HEK293T (cell line): ENCODE data around the gene ARL4D.
"Not testable (repeated sequence)": the region's sequence is repeated elsewhere in the genome, so short reads cannot be mapped to it uniquely, and the experiment has no call there.

Experiments used
- CTCF ChIA-PET: fragments of 350-600 bp; formaldehyde crosslinking; extraction: SDS; loops from one replicate; lab custom pipeline; 2021; ENCODE audit warnings: antibody characterized with exemption, inconsistent platforms; lab: Yijun Ruan, JAX
- POLR2A ChIA-PET: fragments of 350-600 bp; formaldehyde crosslinking; extraction: SDS; loops from one replicate; lab custom pipeline; 2020; ENCODE audit warnings: antibody characterized with exemption, inconsistent platforms; lab: Yijun Ruan, JAX
- DNase-seq: peaks from one replicate; pipeline ENCODE4 v3.0.0; 2012; ENCODE audit warnings: mixed read lengths; ENCODE audit errors: extremely low spot score
- ARNT ChIP-seq: fragments of 450-650 bp; IDR thresholded peaks from 2 replicates; pipeline ENCODE4 v1.6.1; 2017; ENCODE audit warnings: mild to moderate bottlenecking
- BHLHE40 ChIP-seq: fragments of 450-650 bp; IDR thresholded peaks from 2 replicates; pipeline ENCODE4 v1.6.1; 2016; ENCODE audit warnings: mild to moderate bottlenecking, moderate library complexity, borderline replicate concordance
- CTBP1 ChIP-seq: fragments of 450-650 bp; IDR thresholded peaks from 2 replicates; pipeline ENCODE4 v1.6.1; 2016; ENCODE audit warnings: borderline replicate concordance
- ELF4 ChIP-seq: fragments of 450-650 bp; IDR thresholded peaks from 2 replicates; pipeline ENCODE4 v1.6.1; 2017; ENCODE audit warnings: antibody characterized with exemption
- FOXA1 ChIP-seq: fragments of 450-650 bp; IDR thresholded peaks from 2 replicates; pipeline ENCODE4 v1.6.1; 2016; ENCODE audit warnings: mild to moderate bottlenecking
- FOXK2 ChIP-seq: fragments of 450-650 bp; IDR thresholded peaks from 2 replicates; pipeline ENCODE4 v1.6.1; 2016; ENCODE audit warnings: mild to moderate bottlenecking
- FOXM1 ChIP-seq: fragments of 450-650 bp; IDR thresholded peaks from 2 replicates; pipeline ENCODE4 v1.6.1; 2017; ENCODE audit warnings: mild to moderate bottlenecking, borderline replicate concordance
- HDGF ChIP-seq: fragments of 450-650 bp; IDR thresholded peaks from 2 replicates; pipeline ENCODE4 v1.6.1; 2017; ENCODE audit warnings: antibody characterized with exemption, borderline replicate concordance
- L3MBTL2 ChIP-seq: fragments of 450-650 bp; conservative IDR thresholded peaks from 2 replicates; pipeline ENCODE4 v1.6.1; 2016; ENCODE audit warnings: mild to moderate bottlenecking
- LEF1 ChIP-seq: fragments of 450-650 bp; IDR thresholded peaks from 2 replicates; pipeline ENCODE4 v1.6.1; 2017; ENCODE audit warnings: mild to moderate bottlenecking, borderline replicate concordance
- NFRKB ChIP-seq: fragments of 450-650 bp; IDR thresholded peaks from 2 replicates; pipeline ENCODE4 v1.6.1; 2016; ENCODE audit warnings: mild to moderate bottlenecking, moderate library complexity
- PKNOX1 ChIP-seq: fragments of 450-650 bp; IDR thresholded peaks from 2 replicates; pipeline ENCODE4 v1.6.1; 2016
- SP1 ChIP-seq: fragments of 450-650 bp; IDR thresholded peaks from 2 replicates; pipeline ENCODE4 v1.6.1; 2017
- SUZ12 ChIP-seq: fragments of 450-650 bp; IDR thresholded peaks from 2 replicates; pipeline ENCODE4 v1.6.1; 2016; ENCODE audit warnings: mild to moderate bottlenecking
- TARDBP ChIP-seq: fragments of 450-650 bp; IDR thresholded peaks from 2 replicates; pipeline ENCODE4 v1.6.1; 2016
- ZNF384 ChIP-seq: fragments of 450-650 bp; IDR thresholded peaks from 2 replicates; pipeline ENCODE4 v1.6.1; 2016

The ARL4D gene

GRCh38 chr17:43360739-43361505 lies 37.9 kb upstream of the ARL4D start:
- TF ChIP-seq FOXA1 (no peak), ELF4 (no peak), SUZ12 (no peak), SP1 (no peak), HDGF (no peak), FOXK2 (no peak), ARNT (no peak), TARDBP (no peak), CTBP1 (no peak), L3MBTL2 (no peak), PKNOX1 (no peak), LEF1 (no peak), FOXM1 (no peak), BHLHE40 (no peak), ZNF384 (no peak), NFRKB (no peak)
- ChIA-PET CTCF (no interaction called here), POLR2A (interaction anchor here (5.4 kb wide), 1 partner anchor 7 kb away, joined by 165 read pairs; no protein-coding TSS in a partner anchor)
- no peak for DNase-seq

- TF ChIP-seq LEF1 = no peak
- no peak for TF ChIP-seq ARNT
- TF ChIP-seq CTBP1 = no peak
- no peak for TF ChIP-seq ELF4
- TF ChIP-seq NFRKB = no peak
- no peak for TF ChIP-seq HDGF
- no peak for TF ChIP-seq SUZ12
- no peak for TF ChIP-seq PKNOX1
- CTCF ChIA-PET = no interaction called here
- no peak for DNase-seq
- POLR2A ChIA-PET = interaction anchor here (1.3 kb wide), 1 partner anchor 33 kb away, joined by 3 read pairs; no protein-coding TSS in a partner anchor
Measured at GRCh38 chr17:43363181-43363925, 35.4 kb upstream of the ARL4D start.

GRCh38 chr17:43363926-43364285 lies 34.9 kb upstream of the ARL4D start:
- ChIA-PET POLR2A (interaction anchor here (1.3 kb wide), 1 partner anchor 33 kb away, joined by 3 read pairs; no protein-coding TSS in a partner anchor), CTCF (no interaction called here)
- TF ChIP-seq ZNF384 = no peak
- TF ChIP-seq BHLHE40 = no peak
- TF ChIP-seq FOXA1 = no peak
- no peak for TF ChIP-seq NFRKB
- no peak for TF ChIP-seq SP1
- no peak for TF ChIP-seq FOXK2
- TF ChIP-seq TARDBP = no peak
- no peak for TF ChIP-seq HDGF
- no peak for TF ChIP-seq L3MBTL2
- TF ChIP-seq PKNOX1 = no peak
- TF ChIP-seq FOXM1 = no peak
- no peak for TF ChIP-seq SUZ12
- DNase-seq = no peak

- DNase-seq = no peak
- ChIA-PET POLR2A (no interaction called here), CTCF (no interaction called here)
- no peak for TF ChIP-seq CTBP1
- no peak for TF ChIP-seq L3MBTL2
- no peak for TF ChIP-seq PKNOX1
- TF ChIP-seq ZNF384 = no peak
- TF ChIP-seq SP1 = no peak
- no peak for TF ChIP-seq ARNT
- TF ChIP-seq SUZ12 = no peak
- no peak for TF ChIP-seq FOXM1
- TF ChIP-seq FOXA1 = no peak
Measured at GRCh38 chr17:43365356-43365755, 33.4 kb upstream of the ARL4D start.

GRCh38 chr17:43365921-43366320 lies 32.9 kb upstream of the ARL4D start:
- CTCF ChIA-PET = not testable (repeated sequence)
- POLR2A ChIA-PET = interaction anchor here (3.3 to 5.2 kb wide), 4 partner anchors 8 to 32 kb away, joined by 49 to 244 read pairs (median 110); no protein-coding TSS in a partner anchor

More at GRCh38 chr17:43365921-43366320, 32.9 kb upstream of the ARL4D start:
- DNase-seq = not testable (repeated sequence)
